B cell (primary cell): ENCODE results near the gene AMH. TPM values are rescaled to one million over a fixed set of nuclear protein-coding genes. Genes with fewer than 3 reads are reported as not detected.
A peak's percentile ranks its signal among the peaks of the same experiment; 100 is the strongest.

ENCODE experiments used
- ATAC-seq: fragments of 200-7000 bp; cut with Tn5 transposase; one replicate; pipeline ENCODE4 v1.10.0; 2021; ENCODE audit warnings: low read depth, mild to moderate bottlenecking, moderate number of reproducible peaks, moderate library complexity
- CTCF ChIA-PET: fragments of 350-600 bp; sonication (Branson Sonifier 250); formaldehyde crosslinking; loops from one replicate; lab custom pipeline; 2021; ENCODE audit warnings: antibody characterized with exemption, inconsistent platforms; lab: Charles Lee
- POLR2A ChIA-PET: fragments of 350-600 bp; sonication (Branson Sonifier 250); formaldehyde crosslinking; loops from one replicate; lab custom pipeline; 2021; ENCODE audit warnings: antibody characterized with exemption; lab: Charles Lee
- DNase-seq: peaks from one replicate; pipeline ENCODE4 v3.0.0; 2013
- H2AFZ ChIP-seq: 2 replicates; pipeline ENCODE4 v1.6.1; 2012; ENCODE audit warnings: mild to moderate bottlenecking, low read depth, low read length; ENCODE audit not compliant: insufficient read depth, poor library complexity, severe bottlenecking
- H3K27ac ChIP-seq, 2 donors: 1 replicate in 1 of 2; 2 replicates in 1 of 2; pipeline ENCODE4 v1.5.1; 2012 to 2013; ENCODE audit warnings: low read length in 2 of 2, mild to moderate bottlenecking in 2 of 2, moderate library complexity in 1 of 2
- H3K27me3 ChIP-seq, 4 experiments: fragments of 200-600 bp in 1 of 4; sonication (generic) in 1 of 4; replicated peaks in 1 of 4; 1 replicate in 2 of 4; 2 replicates in 2 of 4; pipeline versions ENCODE4 v1.6.1 to v1.7.0; 2013 to 2016; ENCODE audit warnings: low read length in 3 of 4, mild to moderate bottlenecking in 2 of 4, mixed read lengths in 1 of 4, moderate library complexity in 1 of 4; ENCODE audit not compliant: insufficient read depth in 4 of 4, control insufficient read depth in 3 of 4; ENCODE audit errors: control extremely low read depth in 1 of 4
- H3K36me3 ChIP-seq, 2 experiments: replicated peaks in 1 of 2; 1 replicate in 1 of 2; 2 replicates in 1 of 2; pipeline versions ENCODE4 v1.6.1 to v1.7.1; 2013; ENCODE audit warnings: low read length in 1 of 2; ENCODE audit not compliant: insufficient read depth in 2 of 2, control insufficient read depth in 1 of 2; ENCODE audit errors: control extremely low read depth in 1 of 2, extremely low read depth in 1 of 2
- H3K4me1 ChIP-seq, 2 donors: fragments of 200-600 bp in 1 of 2; sonication (generic) in 1 of 2; 1 replicate in 1 of 2; 2 replicates in 1 of 2; pipeline versions ENCODE4 v1.5.1 to v1.6.1; 2013 to 2017; ENCODE audit warnings: low read length in 2 of 2; ENCODE audit not compliant: control insufficient read depth in 2 of 2, insufficient read depth in 2 of 2
- H3K4me2 ChIP-seq: replicated peaks from 2 replicates; pipeline ENCODE3; 2012; ENCODE audit warnings: mild to moderate bottlenecking, low read depth, low read length; ENCODE audit not compliant: poor library complexity, severe bottlenecking
- H3K4me3 ChIP-seq, 5 experiments: fragments of 200-600 bp in 1 of 5; sonication (generic) in 1 of 5; 1 replicate in 3 of 5; 2 replicates in 2 of 5; pipeline versions ENCODE4 v1.5.1 to v1.7.0; 2011 to 2016; ENCODE audit warnings: low read length in 4 of 5, mild to moderate bottlenecking in 4 of 5, low read depth in 2 of 5, control low read depth in 1 of 5, moderate library complexity in 1 of 5; ENCODE audit not compliant: insufficient read depth in 1 of 5; ENCODE audit errors: control extremely low read depth in 1 of 5, extremely low read depth in 1 of 5
- H3K79me2 ChIP-seq: fragments of 200-600 bp; sonication (generic); one replicate; pipeline ENCODE4 v1.6.0; 2016; ENCODE audit warnings: low read length; ENCODE audit not compliant: control insufficient read depth, insufficient read depth
- H3K9ac ChIP-seq: fragments of 200-600 bp; sonication (generic); 2 replicates; pipeline ENCODE4 v1.6.1; 2017; ENCODE audit warnings: mild to moderate bottlenecking, low read length, moderate library complexity
- H3K9me3 ChIP-seq, 3 donors: one replicate each; pipeline versions ENCODE4 v1.6.1 to v1.7.1; 2013; ENCODE audit warnings: low read length in 2 of 3; ENCODE audit not compliant: control insufficient read depth in 2 of 3, insufficient read depth in 1 of 3; ENCODE audit errors: control extremely low read depth in 1 of 3
- H4K20me1 ChIP-seq: 2 replicates; pipeline ENCODE4 v1.6.0; 2012; ENCODE audit warnings: mild to moderate bottlenecking, low read length; ENCODE audit not compliant: insufficient read depth, control insufficient read depth, poor library complexity, severe bottlenecking
- H3K27ac Mint-ChIP-seq: one replicate; pipeline ENCODE4 v1.8.0; 2021; ENCODE audit warnings: mixed read lengths
- H3K27me3 Mint-ChIP-seq: one replicate; pipeline ENCODE4 v1.8.0; 2021; ENCODE audit warnings: mixed read lengths
- H3K4me1 Mint-ChIP-seq: one replicate; pipeline ENCODE4 v1.8.0; 2021; ENCODE audit warnings: mixed read lengths
- H3K4me3 Mint-ChIP-seq: one replicate; pipeline ENCODE4 v1.8.0; 2021; ENCODE audit warnings: mixed read lengths
- H3K9me3 Mint-ChIP-seq: one replicate; pipeline ENCODE4 v1.8.0; 2022; ENCODE audit warnings: mixed read lengths; ENCODE audit not compliant: insufficient read depth
- CTCF ChIP-seq: fragments of 200-600 bp; IDR thresholded peaks from one replicate; pipeline ENCODE4 v1.8.0; 2022; ENCODE audit warnings: antibody characterized with exemption, mild to moderate bottlenecking
- EZH2 ChIP-seq: IDR thresholded peaks from 2 replicates; pipeline ENCODE4 v1.6.1; 2012; ENCODE audit warnings: borderline replicate concordance, low read depth, mild to moderate bottlenecking, moderate library complexity, low read length; ENCODE audit not compliant: insufficient read depth, poor library complexity, severe bottlenecking
- WGBS: methylation state at CpG from one replicate; pipeline ENCODE4 v1.1.5; 2013; ENCODE audit warnings: missing lambda C conversion rate; ENCODE audit not compliant: insufficient coverage; 5-methylcytosine and 5-hydroxymethylcytosine counted together
- intact Hi-C: fragments of 100-400 bp; cut with micrococcal nuclease; formaldehyde crosslinking; loops from one replicate; pipeline ENCODE4 v1.10.0; 2022
- polyA plus RNA-seq: library from polyadenylated mRNA; depleted of rRNA; stranded (reverse); fragments of >200 nt; gene quantifications from 2 replicates; pipeline ENCODE4 v1.2.3, GENCODE V29; 2012
- total RNA-seq, 2 donors: library from RNA; stranded (reverse); fragments of 120-200 nt in 1 of 2; gene quantifications; 1 replicate in 1 of 2; 2 replicates in 1 of 2; pipeline versions ENCODE4 v1.2.3 to v1.2.4, GENCODE V29; 2013 to 2022

Gene AMH
- total and polyA plus RNA-seq, 2 donors (not counting 1 experiment from before 2014, with no cell fraction given), result 1.5 to 4.5 TPM

GRCh38 chr19:2227415-2228156 lies 21.5 kb upstream of the AMH start:
- peak overlapping the region in 1 of 2 donors; percentile 36 for H3K27ac ChIP-seq
- no peak overlapping the region for H2AFZ ChIP-seq
- TF ChIP-seq EZH2 (no peak), CTCF (no peak)
- H3K9ac ChIP-seq, result no peak overlapping the region
- H3K27me3 ChIP-seq, result no peaks in the 10 kb centered on the region
- DNase-seq (peak; percentile 80), ATAC-seq (peak; percentile 50)
- Mint-ChIP-seq H3K27ac (peak overlapping the region; percentile 67), H3K4me1 (peaks cover 36% of the 10 kb centered on the region), H3K4me3 (peak overlapping the region; percentile 32), H3K27me3 (no peaks in the 10 kb centered on the region), H3K9me3 (no peaks in the 10 kb centered on the region)
- H3K4me1 ChIP-seq, result peaks cover 16 to 40% of the 10 kb centered on the region in 2 donors
- ChIA-PET CTCF (interaction anchor here (0.5 to 1.8 kb wide), 4 partner anchors 10 to 1099 kb away, joined by 3 to 7 read pairs (median 4); no protein-coding TSS in a partner anchor), POLR2A (interaction anchor here (0.5 to 1.5 kb wide), 8 partner anchors 8 to 294 kb away, joined by 3 to 7 read pairs (median 4); no protein-coding TSS in a partner anchor)
- peaks cover 39% of the 10 kb centered on the region for H4K20me1 ChIP-seq
- intact Hi-C loops, result no loop called here
- no peak overlapping the region for H3K4me3 ChIP-seq
- peaks cover 0 to 64% of the 10 kb centered on the region in 2 experiments for H3K36me3 ChIP-seq
- 73% methylated on average over 50 of the region's 67 CpGs for WGBS
- no peaks in the 10 kb centered on the region for H3K9me3 ChIP-seq
- peaks cover 31% of the 10 kb centered on the region for H3K79me2 ChIP-seq
- peak overlapping the region; percentile 49 for H3K4me2 ChIP-seq
